ENCODE results near the gene EXT2. TPM values are rescaled to one million over a fixed set of nuclear protein-coding genes. Genes with fewer than 3 reads are reported as not detected.

The EXT2 gene
- 95.6 and 106 TPM in 2 replicates for total RNA-seq

DNA sequence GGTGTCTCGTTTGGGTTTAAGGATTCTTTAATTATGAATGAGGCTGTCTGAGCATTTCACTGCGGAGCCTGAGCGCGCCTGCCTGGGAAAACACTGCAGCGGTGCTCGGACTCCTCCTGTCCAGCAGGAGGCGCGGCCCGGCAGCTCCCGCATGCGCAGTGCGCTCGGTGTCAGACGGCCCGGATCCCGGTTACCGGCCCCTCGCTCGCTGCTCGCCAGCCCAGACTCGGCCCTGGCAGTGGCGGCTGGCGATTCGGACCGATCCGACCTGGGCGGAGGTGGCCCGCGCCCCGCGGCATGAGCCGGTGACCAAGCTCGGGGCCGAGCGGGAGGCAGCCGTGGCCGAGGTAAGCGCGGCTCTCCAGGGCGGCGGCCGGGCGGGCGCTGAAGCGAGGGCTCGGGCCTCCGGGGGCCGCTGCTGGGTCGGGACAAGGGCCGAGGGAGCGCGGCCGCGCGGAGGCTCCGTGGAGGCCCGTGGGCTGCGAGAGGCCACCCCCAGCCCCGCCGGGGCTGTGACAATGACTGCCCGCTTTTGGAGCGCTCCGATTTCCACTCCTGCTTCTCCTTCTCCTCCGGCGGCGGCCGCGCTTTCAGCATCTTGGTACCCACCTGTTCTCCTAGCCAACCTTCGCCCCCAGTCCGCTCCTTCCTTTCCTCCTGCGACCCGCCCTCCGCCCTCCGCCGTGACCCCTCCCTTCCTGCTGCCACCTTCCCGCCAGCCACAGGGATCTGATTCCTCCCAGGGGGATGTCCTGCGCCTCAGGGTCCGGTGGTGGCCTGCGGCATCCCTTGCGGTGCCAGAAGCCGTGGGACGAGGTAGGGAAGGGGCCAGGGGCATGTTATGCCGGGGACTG, at the start of gene EXT2:
Gene EXT2, plus strand, starts transcription at position 173 of the 854 bp plus-strand sequence. CDS start 12,035 bp downstream, outside the sequence.
- peak within 1 kb of the TSS; percentile 77 for H3K4me3 ChIP-seq (ENCODE audit: low read depth, low read length)
- FAIRE-seq (no peak), DNase-seq (ENCODE audit: low read depth) (peak; percentile 56)
- H3K27me3 ChIP-seq (ENCODE audit: control insufficient read depth, insufficient read depth, low read length) = no peaks in the 10 kb centered on the region
- TF ChIP-seq, protein P1, sequence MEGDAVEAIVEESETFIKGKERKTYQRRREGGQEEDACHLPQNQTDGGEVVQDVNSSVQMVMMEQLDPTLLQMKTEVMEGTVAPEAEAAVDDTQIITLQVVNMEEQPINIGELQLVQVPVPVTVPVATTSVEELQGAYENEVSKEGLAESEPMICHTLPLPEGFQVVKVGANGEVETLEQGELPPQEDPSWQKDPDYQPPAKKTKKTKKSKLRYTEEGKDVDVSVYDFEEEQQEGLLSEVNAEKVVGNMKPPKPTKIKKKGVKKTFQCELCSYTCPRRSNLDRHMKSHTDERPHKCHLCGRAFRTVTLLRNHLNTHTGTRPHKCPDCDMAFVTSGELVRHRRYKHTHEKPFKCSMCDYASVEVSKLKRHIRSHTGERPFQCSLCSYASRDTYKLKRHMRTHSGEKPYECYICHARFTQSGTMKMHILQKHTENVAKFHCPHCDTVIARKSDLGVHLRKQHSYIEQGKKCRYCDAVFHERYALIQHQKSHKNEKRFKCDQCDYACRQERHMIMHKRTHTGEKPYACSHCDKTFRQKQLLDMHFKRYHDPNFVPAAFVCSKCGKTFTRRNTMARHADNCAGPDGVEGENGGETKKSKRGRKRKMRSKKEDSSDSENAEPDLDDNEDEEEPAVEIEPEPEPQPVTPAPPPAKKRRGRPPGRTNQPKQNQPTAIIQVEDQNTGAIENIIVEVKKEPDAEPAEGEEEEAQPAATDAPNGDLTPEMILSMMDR (IDR thresholded peaks at IDR 0.05; ENCODE audit: insufficient read depth, low read length, severe bottlenecking) = peak; percentile 94
- H3K36me3 ChIP-seq (ENCODE audit: control insufficient read depth, insufficient read depth, low read length) = peaks cover under 1% of the 10 kb centered on the region

DNA sequence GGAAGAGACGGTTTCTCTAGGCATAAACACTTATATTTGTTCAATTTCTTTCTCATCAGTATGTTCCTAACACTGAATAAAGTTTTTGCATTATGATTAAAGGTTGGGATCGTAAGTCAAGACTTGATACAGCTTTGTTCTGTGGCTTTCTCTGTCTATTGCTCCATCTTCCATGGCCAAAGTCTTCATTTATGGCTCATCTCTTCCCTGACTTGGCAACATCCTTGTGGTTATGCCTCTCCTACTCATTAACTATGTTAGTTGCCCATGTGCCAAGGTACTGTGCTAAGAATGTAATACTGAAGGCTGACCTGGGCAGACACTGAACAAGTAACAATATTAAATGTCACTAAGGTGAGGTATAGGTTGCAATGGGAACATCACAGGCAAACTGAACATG, 49.3 kb upstream of the EXT2 start:
- FAIRE-seq = no peak
- TF ChIP-seq, protein P1 (IDR thresholded peaks at IDR 0.05; ENCODE audit: insufficient read depth, low read length, severe bottlenecking) = no peak
- no peak overlapping the region for H3K4me3 ChIP-seq (ENCODE audit: low read depth, low read length)

DNA sequence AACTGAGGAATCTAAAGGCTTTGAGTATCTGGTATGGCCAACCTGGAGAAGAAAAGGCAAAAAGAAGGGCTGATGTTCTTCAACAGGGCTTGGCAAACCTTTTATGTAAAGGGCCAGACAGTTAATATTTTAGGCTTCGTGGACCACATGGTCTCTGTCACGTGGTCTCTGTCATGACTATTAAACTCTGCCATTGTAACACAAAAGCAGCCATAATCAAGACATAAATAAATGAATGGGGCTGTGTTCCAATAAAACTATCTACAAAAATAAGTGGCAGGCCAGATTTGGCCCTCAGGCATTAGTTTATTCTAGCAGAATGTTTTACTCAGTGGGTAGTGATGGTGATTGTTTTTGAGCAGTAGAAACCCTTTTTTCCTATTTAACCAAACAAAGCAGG, 48.2 kb upstream of the EXT2 start:
- DNase-seq (ENCODE audit: low read depth) = no peak
- TF ChIP-seq, protein P1 (IDR thresholded peaks at IDR 0.05; ENCODE audit: insufficient read depth, low read length, severe bottlenecking) = no peak
- H3K4me3 ChIP-seq (ENCODE audit: low read depth, low read length) = no peak overlapping the region
- no peaks in the 10 kb centered on the region for H3K27me3 ChIP-seq (ENCODE audit: control insufficient read depth, insufficient read depth, low read length)
- FAIRE-seq = no peak
- H3K36me3 ChIP-seq (ENCODE audit: control insufficient read depth, insufficient read depth, low read length) = no peaks in the 10 kb centered on the region

More for the DNA sequence above, 49.3 kb upstream of the EXT2 start:
- H3K27me3 ChIP-seq (ENCODE audit: control insufficient read depth, insufficient read depth, low read length) = no peaks in the 10 kb centered on the region
- DNase-seq (ENCODE audit: low read depth) = no peak
- H3K36me3 ChIP-seq (ENCODE audit: control insufficient read depth, insufficient read depth, low read length) = no peaks in the 10 kb centered on the region

DNA sequence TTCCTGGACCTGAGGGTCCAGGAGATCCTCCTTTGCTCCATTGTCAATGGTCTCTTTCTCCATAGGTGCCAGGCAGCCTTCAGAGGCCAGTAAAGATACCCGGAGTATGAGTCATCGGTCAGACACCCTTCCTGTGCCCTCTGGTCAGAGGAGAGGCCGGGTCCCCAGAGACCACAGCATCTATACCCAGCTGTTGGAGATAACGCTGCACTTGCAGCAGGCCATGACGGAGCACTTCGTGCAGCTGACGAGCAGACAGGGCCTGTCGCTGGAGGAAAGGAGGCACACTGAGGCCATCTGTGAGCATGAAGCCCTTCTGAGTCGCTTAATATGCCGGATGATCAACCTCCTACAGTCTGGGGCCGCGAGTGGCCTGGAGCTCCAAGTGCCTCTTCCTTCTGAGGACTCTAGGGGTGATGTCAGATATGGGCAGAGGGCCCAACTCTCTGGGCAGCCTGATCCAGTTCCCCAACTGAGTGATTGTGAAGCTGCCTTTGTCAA, 47.5 kb upstream of the EXT2 start, which contains the start of gene ACCSL:
Gene ACCSL, plus strand, starts transcription at position 51 of the 501 bp plus-strand sequence. Its CDS starts 56 bp downstream, at position 107.
- H3K36me3 ChIP-seq (ENCODE audit: control insufficient read depth, insufficient read depth, low read length) = no peaks in the 10 kb centered on the region
- TF ChIP-seq, protein P1 (IDR thresholded peaks at IDR 0.05; ENCODE audit: insufficient read depth, low read length, severe bottlenecking) = no peak
- FAIRE-seq (no peak), DNase-seq (ENCODE audit: low read depth) (no peak)
- H3K4me3 ChIP-seq (ENCODE audit: low read depth, low read length) = no peak within 1 kb of the TSS
- no peaks in the 10 kb centered on the region for H3K27me3 ChIP-seq (ENCODE audit: control insufficient read depth, insufficient read depth, low read length)

DNA sequence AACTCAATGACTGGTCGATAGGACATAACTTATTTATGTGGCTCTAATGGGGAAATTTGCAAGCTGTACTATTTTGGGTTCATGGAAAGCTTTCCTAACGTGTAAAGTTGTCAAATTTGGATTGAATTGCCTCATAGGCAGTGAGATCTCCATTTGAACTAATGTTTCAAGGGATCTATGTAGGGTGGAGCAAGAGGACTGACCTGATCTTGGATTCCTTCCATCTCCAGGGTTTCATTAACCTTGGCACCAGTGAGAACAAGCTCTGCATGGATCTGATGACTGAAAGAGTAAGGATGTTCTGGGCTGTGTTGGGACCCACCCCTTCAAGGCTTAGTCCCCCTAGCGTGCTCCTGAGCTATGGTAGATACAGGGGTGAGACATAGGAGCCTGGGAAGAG, 45.6 kb upstream of the EXT2 start:
- TF ChIP-seq, protein P1 (IDR thresholded peaks at IDR 0.05; ENCODE audit: insufficient read depth, low read length, severe bottlenecking) = no peak
- no peaks in the 10 kb centered on the region for H3K27me3 ChIP-seq (ENCODE audit: control insufficient read depth, insufficient read depth, low read length)
- DNase-seq (ENCODE audit: low read depth) (no peak), FAIRE-seq (no peak)
- H3K4me3 ChIP-seq (ENCODE audit: low read depth, low read length) = no peak overlapping the region
- no peaks in the 10 kb centered on the region for H3K36me3 ChIP-seq (ENCODE audit: control insufficient read depth, insufficient read depth, low read length)
